Left lung (tissue), 10 donors: Measurements from ENCODE around the gene EFNA4. TPM values are rescaled to one million over a fixed set of nuclear protein-coding genes. Genes with fewer than 3 reads are reported as not detected.

ENCODE experiments used
- ATAC-seq: fragments of 200-7000 bp; cut with Tn5 transposase; one replicate; pipeline ENCODE4 v1.9.1; 2020; ENCODE audit warnings: moderate library complexity
- DNase-seq, 4 donors: peaks; one replicate each; pipeline ENCODE4 v3.0.0-alpha.2; 2013 to 2020
- H3K27ac ChIP-seq, 2 donors: fragments of 200-600 bp; sonication (generic) in 1 of 2; one replicate each; pipeline versions ENCODE4 v1.5.0 to v1.8.0; 2020 to 2021
- H3K27me3 ChIP-seq, 2 donors: fragments of 200-600 bp; sonication (generic) in 1 of 2; one replicate each; pipeline versions ENCODE4 v1.5.0 to v1.8.0; 2020 to 2021
- H3K36me3 ChIP-seq, 2 donors: fragments of 200-600 bp; sonication (generic) in 1 of 2; one replicate each; pipeline versions ENCODE4 v1.5.0 to v1.8.0; 2020 to 2021
- H3K4me1 ChIP-seq, 2 donors: fragments of 200-600 bp; one replicate each; pipeline ENCODE4 v1.8.0; 2021
- H3K4me3 ChIP-seq, 2 donors: fragments of 200-600 bp; sonication (generic) in 1 of 2; one replicate each; pipeline versions ENCODE4 v1.5.0 to v1.8.0; 2020 to 2021; ENCODE audit warnings: mild to moderate bottlenecking in 1 of 2
- H3K9me3 ChIP-seq, 2 donors: fragments of 200-600 bp; sonication (generic) in 1 of 2; one replicate each; pipeline versions ENCODE4 v1.5.0 to v1.8.0; 2020 to 2021
- intact Hi-C, 2 donors: fragments of 100-400 bp; cut with DNase I; formaldehyde crosslinking; loops; one replicate each; pipeline versions ENCODE4 v1.11.2 to v1.14.2; 2022
- polyA plus RNA-seq, 6 donors: library from polyadenylated mRNA; unstranded; fragments of 120-200 nt; gene quantifications; one replicate each; pipeline ENCODE4 v1.2.1, GENCODE V29; 2013; ENCODE audit not compliant: insufficient read length in 6 of 6
- total RNA-seq, 2 donors: library from RNA; stranded (reverse); fragmentation: NEBNext Ultra II Directional; extraction: Animal tissue kit (Norgen Biotek cat#: 25700); gene quantifications; one replicate each; pipeline ENCODE4 v1.2.1, GENCODE V29; 2021
- TF ChIP-seq, protein P1 (sequence below), 2 donors: fragments of 200-600 bp; sonication (generic) in 1 of 2; IDR thresholded peaks; one replicate each; pipeline versions ENCODE4 v1.5.0 to v1.8.0; 2021; ENCODE audit warnings: antibody characterized with exemption in 2 of 2
- donor health status: DM: no; HTN: yes; CAD: no.
- donor health status: DM: no; HTN: no; CAD: no.

Gene EFNA4
- total and polyA plus RNA-seq, 8 donors: 8.6 to 23.1 (median 21.8) TPM

- H3K27ac ChIP-seq: no peak overlapping the region
Measured at GRCh38 chr1:155107309-155108264, 44.0 kb downstream of the EFNA4 start.

GRCh38 chr1:155108296-155108695 is 44.8 kb downstream of the EFNA4 start:
- no peaks in the 10 kb centered on the region for H3K9me3 ChIP-seq
- intact Hi-C loops: no loop called here

More at GRCh38 chr1:155107309-155108264, 44.0 kb downstream of the EFNA4 start:
- H3K27me3 ChIP-seq: no peaks in the 10 kb centered on the region
- H3K9me3 ChIP-seq: no peaks in the 10 kb centered on the region
- TF ChIP-seq, protein P1, sequence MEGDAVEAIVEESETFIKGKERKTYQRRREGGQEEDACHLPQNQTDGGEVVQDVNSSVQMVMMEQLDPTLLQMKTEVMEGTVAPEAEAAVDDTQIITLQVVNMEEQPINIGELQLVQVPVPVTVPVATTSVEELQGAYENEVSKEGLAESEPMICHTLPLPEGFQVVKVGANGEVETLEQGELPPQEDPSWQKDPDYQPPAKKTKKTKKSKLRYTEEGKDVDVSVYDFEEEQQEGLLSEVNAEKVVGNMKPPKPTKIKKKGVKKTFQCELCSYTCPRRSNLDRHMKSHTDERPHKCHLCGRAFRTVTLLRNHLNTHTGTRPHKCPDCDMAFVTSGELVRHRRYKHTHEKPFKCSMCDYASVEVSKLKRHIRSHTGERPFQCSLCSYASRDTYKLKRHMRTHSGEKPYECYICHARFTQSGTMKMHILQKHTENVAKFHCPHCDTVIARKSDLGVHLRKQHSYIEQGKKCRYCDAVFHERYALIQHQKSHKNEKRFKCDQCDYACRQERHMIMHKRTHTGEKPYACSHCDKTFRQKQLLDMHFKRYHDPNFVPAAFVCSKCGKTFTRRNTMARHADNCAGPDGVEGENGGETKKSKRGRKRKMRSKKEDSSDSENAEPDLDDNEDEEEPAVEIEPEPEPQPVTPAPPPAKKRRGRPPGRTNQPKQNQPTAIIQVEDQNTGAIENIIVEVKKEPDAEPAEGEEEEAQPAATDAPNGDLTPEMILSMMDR (IDR thresholded peaks at IDR 0.05): no peak
- intact Hi-C loops: no loop called here
- H3K4me1 ChIP-seq: peaks cover 0 to 13% of the 10 kb centered on the region in 2 donors
- no peak for DNase-seq
- H3K4me3 ChIP-seq: no peak overlapping the region
- ATAC-seq: no peak
- H3K36me3 ChIP-seq: no peaks in the 10 kb centered on the region

DNA sequence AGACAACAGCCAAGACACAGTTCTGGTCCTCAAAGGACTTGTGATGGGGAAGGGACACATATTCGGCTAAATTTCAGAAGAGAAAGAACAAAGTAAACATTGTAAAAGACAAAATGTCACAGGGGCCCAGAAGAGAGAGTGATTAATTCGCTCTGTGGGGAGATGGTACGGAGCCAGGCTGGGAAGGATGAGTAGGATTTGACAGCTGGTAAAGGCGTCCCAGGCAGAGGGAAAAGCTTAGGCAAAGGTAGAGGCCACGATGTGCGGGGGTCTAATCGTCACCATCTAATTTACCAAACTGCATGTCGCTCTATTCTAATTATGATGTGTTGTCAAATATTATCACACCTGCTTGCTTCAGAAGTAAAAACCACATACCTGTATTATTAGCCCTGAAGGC is 46.8 kb downstream of the EFNA4 start:
- ATAC-seq (no peak), DNase-seq (no peak)
- H3K36me3 ChIP-seq: no peaks in the 10 kb centered on the region
- intact Hi-C loops: no loop called here
- H3K4me1 ChIP-seq: no peaks in the 10 kb centered on the region
- H3K27me3 ChIP-seq: no peaks in the 10 kb centered on the region
- no peak overlapping the region for H3K4me3 ChIP-seq
- no peaks in the 10 kb centered on the region for H3K9me3 ChIP-seq
- no peak overlapping the region for H3K27ac ChIP-seq
- TF ChIP-seq, protein P1 (IDR thresholded peaks at IDR 0.05): no peak

More at GRCh38 chr1:155108296-155108695, 44.8 kb downstream of the EFNA4 start:
- Histone ChIP-seq H3K4me3 (no peak overlapping the region), H3K4me1 (peaks cover 0 to 7% of the 10 kb centered on the region in 2 donors), H3K36me3 (no peaks in the 10 kb centered on the region), H3K27me3 (no peaks in the 10 kb centered on the region), H3K27ac (no peak overlapping the region)
- TF ChIP-seq, protein P1 (IDR thresholded peaks at IDR 0.05): no peak
- DNase-seq (no peak), ATAC-seq (no peak)

DNA sequence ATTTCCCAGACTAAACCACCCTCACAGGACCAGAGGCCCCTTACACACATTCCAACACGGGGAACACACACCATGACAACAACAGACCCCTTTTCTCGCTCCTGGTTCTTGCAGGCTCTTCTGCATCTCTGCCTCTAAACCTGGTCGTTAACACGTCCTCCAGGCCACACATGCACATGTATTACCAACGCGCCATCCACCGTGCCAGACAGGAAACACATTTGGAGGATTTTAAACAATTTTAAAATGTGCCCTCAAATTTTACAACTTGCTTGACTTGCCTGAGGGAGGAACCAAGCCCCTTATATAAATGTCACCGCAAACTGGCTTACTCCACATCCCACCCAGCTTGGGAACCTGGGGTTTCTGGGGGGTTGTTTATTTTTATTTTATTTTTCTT is 47.3 kb downstream of the EFNA4 start:
- Histone ChIP-seq H3K4me3 (no peak overlapping the region), H3K36me3 (no peaks in the 10 kb centered on the region), H3K27ac (no peak overlapping the region), H3K27me3 (no peaks in the 10 kb centered on the region), H3K4me1 (no peaks in the 10 kb centered on the region), H3K9me3 (no peaks in the 10 kb centered on the region)
- DNase-seq (no peak), ATAC-seq (no peak)
- TF ChIP-seq, protein P1 (IDR thresholded peaks at IDR 0.05): no peak
- intact Hi-C loops: no loop called here

- intact Hi-C loops: no loop called here
- Histone ChIP-seq H3K4me1 (no peaks in the 10 kb centered on the region), H3K27ac (no peak overlapping the region), H3K36me3 (no peaks in the 10 kb centered on the region), H3K4me3 (no peak overlapping the region), H3K9me3 (no peaks in the 10 kb centered on the region), H3K27me3 (no peaks in the 10 kb centered on the region)
- no peak for ATAC-seq
- no peak for DNase-seq
- TF ChIP-seq, protein P1 (IDR thresholded peaks at IDR 0.05): no peak
Measured at GRCh38 chr1:155113450-155113980, 50.0 kb downstream of the EFNA4 start.
